ENCODE results near the gene PNN.
"Not testable (repeated sequence)": the region's sequence is repeated elsewhere in the genome, so short reads cannot be mapped to it uniquely, and the experiment has no call there.

GRCh38 chr14:39183685-39184003 is 8.6 kb downstream of the PNN start:
- TF ChIP-seq, protein P1, sequence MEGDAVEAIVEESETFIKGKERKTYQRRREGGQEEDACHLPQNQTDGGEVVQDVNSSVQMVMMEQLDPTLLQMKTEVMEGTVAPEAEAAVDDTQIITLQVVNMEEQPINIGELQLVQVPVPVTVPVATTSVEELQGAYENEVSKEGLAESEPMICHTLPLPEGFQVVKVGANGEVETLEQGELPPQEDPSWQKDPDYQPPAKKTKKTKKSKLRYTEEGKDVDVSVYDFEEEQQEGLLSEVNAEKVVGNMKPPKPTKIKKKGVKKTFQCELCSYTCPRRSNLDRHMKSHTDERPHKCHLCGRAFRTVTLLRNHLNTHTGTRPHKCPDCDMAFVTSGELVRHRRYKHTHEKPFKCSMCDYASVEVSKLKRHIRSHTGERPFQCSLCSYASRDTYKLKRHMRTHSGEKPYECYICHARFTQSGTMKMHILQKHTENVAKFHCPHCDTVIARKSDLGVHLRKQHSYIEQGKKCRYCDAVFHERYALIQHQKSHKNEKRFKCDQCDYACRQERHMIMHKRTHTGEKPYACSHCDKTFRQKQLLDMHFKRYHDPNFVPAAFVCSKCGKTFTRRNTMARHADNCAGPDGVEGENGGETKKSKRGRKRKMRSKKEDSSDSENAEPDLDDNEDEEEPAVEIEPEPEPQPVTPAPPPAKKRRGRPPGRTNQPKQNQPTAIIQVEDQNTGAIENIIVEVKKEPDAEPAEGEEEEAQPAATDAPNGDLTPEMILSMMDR (conservative IDR thresholded peaks at IDR 0.05): not testable (repeated sequence)
- TF ChIP-seq EZH2 (IDR thresholded peaks at IDR 0.05; ENCODE audit: low read depth): not testable (repeated sequence)
